Measurements from ENCODE around the gene C11orf52. TPM values are rescaled to one million over a fixed set of nuclear protein-coding genes. Genes with fewer than 3 reads are reported as not detected.

C11orf52 gene
- total and polyA plus RNA-seq, 2 of the 13 experiments (the other 11 are each of a cell fraction or from before 2014, with no cell fraction given): 7.4 to 11.0 TPM

GRCh38 chr11:111937461-111937769 is 18.7 kb downstream of the C11orf52 start (continued):
- no peak for TF ChIP-seq MTA3 (CRISPR knock-in tag; IDR thresholded peaks at IDR 0.05)
- TF ChIP-seq MXD3 (CRISPR knock-in tag; IDR thresholded peaks at IDR 0.05): peak; percentile 19; the same call in 1 of the 2 replicates
- TF ChIP-seq RFXAP (CRISPR knock-in tag; IDR thresholded peaks at IDR 0.05; ENCODE audit: borderline replicate concordance): 0 out of 2 replicates have a peak, but pooled peaks have one; percentile 16
- no peak for TF ChIP-seq ZNF251 (CRISPR knock-in tag; IDR thresholded peaks at IDR 0.05)
- no peak for TF ChIP-seq ESRRA (CRISPR knock-in tag; IDR thresholded peaks at IDR 0.05; ENCODE audit: low read depth)
- TF ChIP-seq TARDBP (CRISPR knock-in tag; IDR thresholded peaks at IDR 0.05): no peak
- no peak; the same call in 1 of the 2 replicates for TF ChIP-seq RELA (CRISPR knock-in tag; IDR thresholded peaks at IDR 0.05)
- TF ChIP-seq PITX1 (CRISPR knock-in tag; IDR thresholded peaks at IDR 0.05): 0 out of 2 replicates have a peak, but pooled peaks have one; percentile 8
- 0 out of 2 replicates have a peak, but pooled peaks have one; percentile 40 for TF ChIP-seq HDAC2 (CRISPR knock-in tag; IDR thresholded peaks at IDR 0.05)
- no peak for TF ChIP-seq HMG20A (CRISPR knock-in tag; IDR thresholded peaks at IDR 0.05; ENCODE audit: borderline replicate concordance)
- no peak for TF ChIP-seq RFXANK (CRISPR knock-in tag; IDR thresholded peaks at IDR 0.05)
- TF ChIP-seq ZNF687 (CRISPR knock-in tag; IDR thresholded peaks at IDR 0.05): 0 out of 2 replicates have a peak, but pooled peaks have one; percentile 64
- TF ChIP-seq ZSCAN22 (CRISPR knock-in tag; IDR thresholded peaks at IDR 0.05): no peak
- no peak for TF ChIP-seq ZBTB46 (CRISPR knock-in tag; IDR thresholded peaks at IDR 0.05; ENCODE audit: borderline replicate concordance)
- TF ChIP-seq KLF15 (CRISPR knock-in tag; IDR thresholded peaks at IDR 0.05; ENCODE audit: borderline replicate concordance): no peak
- TF ChIP-seq FOXC1 (CRISPR knock-in tag; IDR thresholded peaks at IDR 0.05; ENCODE audit: borderline replicate concordance): no peak
- peak; percentile 16; the same call in 1 of the 2 replicates for TF ChIP-seq ARID2 (CRISPR knock-in tag; IDR thresholded peaks at IDR 0.05; ENCODE audit: borderline replicate concordance)
- no peak for TF ChIP-seq FOXA3 (CRISPR knock-in tag; IDR thresholded peaks at IDR 0.05)
- no peak for TF ChIP-seq ELF4 (CRISPR knock-in tag; IDR thresholded peaks at IDR 0.05; ENCODE audit: borderline replicate concordance)
- no peak for TF ChIP-seq MAZ (IDR thresholded peaks at IDR 0.05; ENCODE audit: borderline replicate concordance, low read depth, low read length)
- TF ChIP-seq MAZ (CRISPR knock-in tag; IDR thresholded peaks at IDR 0.05; ENCODE audit: low read depth): no peak
- TF ChIP-seq IRF2 (CRISPR knock-in tag; IDR thresholded peaks at IDR 0.05): no peak
- no peak for TF ChIP-seq ASH2L (IDR thresholded peaks at IDR 0.05; ENCODE audit: insufficient read length, low read depth, low read length)
- TF ChIP-seq TCF7L2 (IDR thresholded peaks at IDR 0.05; ENCODE audit: low read depth, low read length): no peak
- no peak for TF ChIP-seq ZNF264 (CRISPR knock-in tag; IDR thresholded peaks at IDR 0.05)
- TF ChIP-seq ZNF740 (CRISPR knock-in tag; IDR thresholded peaks at IDR 0.05): no peak
- TF ChIP-seq ZNF232 (CRISPR knock-in tag; IDR thresholded peaks at IDR 0.05; ENCODE audit: borderline replicate concordance): no peak
